Psoas muscle (tissue), 8 donors: ENCODE data around the gene TRDN. TPM values are rescaled to one million over a fixed set of nuclear protein-coding genes. Genes with fewer than 3 reads are reported as not detected.

Experiments used
- ATAC-seq, 4 donors: fragments of 200-7000 bp; cut with Tn5 transposase; one replicate each; pipeline ENCODE4 v1.9.1; 2020; ENCODE audit warnings: moderate library complexity in 3 of 4, mild to moderate bottlenecking in 2 of 4
- DNase-seq, 2 donors: peaks; one replicate each; pipeline ENCODE4 v3.0.0-alpha.2; 2020
- H3K27ac ChIP-seq: fragments of 200-600 bp; one replicate; pipeline ENCODE4 v1.8.0; 2022
- H3K27me3 ChIP-seq, 3 donors: fragments of 200-600 bp in 1 of 3; one replicate each; pipeline versions ENCODE4 v1.6.1 to v1.8.0; 2013 to 2022; ENCODE audit warnings: low read length in 2 of 3, mild to moderate bottlenecking in 2 of 3, moderate library complexity in 1 of 3; ENCODE audit not compliant: insufficient read depth in 3 of 3
- H3K36me3 ChIP-seq, 2 donors: fragments of 200-600 bp in 1 of 2; one replicate each; pipeline versions ENCODE4 v1.6.1 to v1.8.0; 2013 to 2022; ENCODE audit warnings: low read depth in 1 of 2, mild to moderate bottlenecking in 1 of 2, moderate library complexity in 1 of 2; ENCODE audit not compliant: insufficient read depth in 1 of 2
- H3K4me1 ChIP-seq: fragments of 200-600 bp; one replicate; pipeline ENCODE4 v1.8.0; 2022
- H3K4me3 ChIP-seq: fragments of 200-600 bp; one replicate; pipeline ENCODE4 v1.8.0; 2022; ENCODE audit warnings: mild to moderate bottlenecking
- H3K9me3 ChIP-seq: fragments of 200-600 bp; one replicate; pipeline ENCODE4 v1.8.0; 2022
- CTCF ChIP-seq: fragments of 200-600 bp; IDR thresholded peaks from one replicate; pipeline ENCODE4 v1.8.0; 2022; ENCODE audit warnings: antibody characterized with exemption
- WGBS, 3 donors: extraction: QIAGEN DNeasy Blood & Tissue Kit; methylation state at CpG; one replicate each; pipeline versions ENCODE4 v1.1.6 to v1.1.7; 2013; 5-methylcytosine and 5-hydroxymethylcytosine counted together
- intact Hi-C, 2 donors: fragments of 100-400 bp; cut with DNase I; formaldehyde crosslinking; loops; one replicate each; pipeline versions ENCODE4 v1.11.0 to v1.14.2; 2022
- polyA plus RNA-seq, 3 donors: library from polyadenylated mRNA; stranded (reverse); fragments of 200-250 nt; gene quantifications; one replicate each; pipeline ENCODE4 v1.2.3, GENCODE V29; 2013
- total RNA-seq, 4 donors: library from RNA; stranded (reverse); fragmentation: NEBNext Ultra II Directional in 2 of 4; extraction: Animal tissue kit (Norgen Biotek cat#: 25700) in 2 of 4; gene quantifications; one replicate each; pipeline versions ENCODE4 v1.2.1 to v1.2.4, GENCODE V29; 2021 to 2023
- donor health status: healthy with polysubstance abuse.
- donor health status: DM: no; HTN: no; CAD: no; lungs with moderate emphysema.
- donor health status: Bipolar disorder and iron deficiency.
- donor health status: healthy.
- donor health status: DM: yes; HTN: yes; CAD: no.
- donor health status: DM: no; HTN: no; CAD: no.
- donor health status: DM: no; HTN: no; CAD: no.
- donor health status: DM: yes; HTN: yes; CAD: no.

Gene TRDN
- total and polyA plus RNA-seq, 7 donors, result 79.7 to 1,361 (median 399) TPM

- Histone ChIP-seq H3K4me3 (no peak overlapping the region), H3K36me3 (peaks cover 0 to 19% of the 10 kb centered on the region in 2 donors), H3K4me1 (peaks cover 5% of the 10 kb centered on the region), H3K27me3 (no peaks in the 10 kb centered on the region), H3K9me3 (no peaks in the 10 kb centered on the region), H3K27ac (no peak overlapping the region)
- DNase-seq, result no peak
- 76 to 86% (median 80%) methylated on average over 1 of the region's 1 CpG for WGBS, 3 donors
- peak; percentile 66 to 92 (median 85) for ATAC-seq
- intact Hi-C loops, result no loop called here
- TF ChIP-seq CTCF, result no peak
These were observed 327.6 kb downstream of the TRDN start for GRCh38 chr6:123309130-123309529.

GRCh38 chr6:123306334-123306733 is 330.4 kb downstream of the TRDN start:
- no peak overlapping the region for H3K27ac ChIP-seq
- TF ChIP-seq CTCF, result no peak
- H3K4me1 ChIP-seq, result peaks cover 5% of the 10 kb centered on the region
- no peaks in the 10 kb centered on the region for H3K36me3 ChIP-seq
- H3K9me3 ChIP-seq, result no peaks in the 10 kb centered on the region
- H3K4me3 ChIP-seq, result no peak overlapping the region
- intact Hi-C loops, result no loop called here
- no peak for DNase-seq
- no peaks in the 10 kb centered on the region for H3K27me3 ChIP-seq
- WGBS, 3 donors, result 30 to 41% (median 32%) methylated on average over 2 of the region's 2 CpGs
- no peak for ATAC-seq

GRCh38 chr6:123295672-123296071 is 341.1 kb downstream of the TRDN start:
- no peaks in the 10 kb centered on the region for H3K9me3 ChIP-seq
- 33 to 67% (median 41%) methylated on average over 8 of the region's 8 CpGs for WGBS, 3 donors
- ATAC-seq, result peak in 2 of 4 donors; percentile 56 to 58
- TF ChIP-seq CTCF, result no peak
- H3K4me1 ChIP-seq, result peaks cover 4% of the 10 kb centered on the region
- no peak overlapping the region for H3K27ac ChIP-seq
- DNase-seq, result no peak
- intact Hi-C loops, result loop anchor here in 1 of 2 donors (1.0 kb wide), 1 partner anchor 46 kb away; no protein-coding TSS in a partner anchor
- H3K4me3 ChIP-seq, result no peak overlapping the region
- H3K36me3 ChIP-seq, result no peaks in the 10 kb centered on the region
- H3K27me3 ChIP-seq, result no peaks in the 10 kb centered on the region

- ATAC-seq (peak in 3 of 4 donors; percentile 28 to 72 (median 65)), DNase-seq (no peak)
- TF ChIP-seq CTCF, result no peak
- Histone ChIP-seq H3K4me3 (no peak overlapping the region), H3K27ac (no peak overlapping the region), H3K36me3 (no peaks in the 10 kb centered on the region), H3K4me1 (peaks cover 4% of the 10 kb centered on the region), H3K27me3 (no peaks in the 10 kb centered on the region), H3K9me3 (no peaks in the 10 kb centered on the region)
- WGBS, 3 donors, result 40 to 55% (median 43%) methylated on average over 1 of the region's 1 CpG
- intact Hi-C loops, result loop anchor here in 1 of 2 donors (1.0 kb wide), 1 partner anchor 46 kb away; no protein-coding TSS in a partner anchor
These were observed 341.6 kb downstream of the TRDN start for GRCh38 chr6:123295181-123295580.

- 63 to 65% (median 64%) methylated on average over 1 of the region's 1 CpG for WGBS, 3 donors
- TF ChIP-seq CTCF, result no peak
- ATAC-seq (no peak), DNase-seq (no peak)
- Histone ChIP-seq H3K36me3 (no peaks in the 10 kb centered on the region), H3K27me3 (no peaks in the 10 kb centered on the region), H3K9me3 (no peaks in the 10 kb centered on the region), H3K27ac (no peak overlapping the region), H3K4me3 (no peak overlapping the region), H3K4me1 (no peaks in the 10 kb centered on the region)
- intact Hi-C loops, result no loop called here
These were observed 348.1 kb downstream of the TRDN start for GRCh38 chr6:123288649-123289048.
